Stimulated activated CD4-positive, alpha-beta T cell treated with anti-CD3 and anti-CD28 coated beads, Interleukin-15, amount 100 ng/mL, for 24 hours (primary cell): ENCODE results near the gene MAJIN.

ENCODE experiments used
- DNase-seq: peaks from one replicate; pipeline ENCODE4 v3.0.0-alpha.2; 2020

MAJIN gene

GRCh38 chr11:64891215-64891848 is 80.6 kb downstream of the MAJIN start:
- DNase-seq = no peak

GRCh38 chr11:64890522-64890939 is 81.4 kb downstream of the MAJIN start:
- DNase-seq = no peak

- DNase-seq = no peak
Observed at GRCh38 chr11:64888729-64889511, 83.0 kb downstream of the MAJIN start.

- DNase-seq = no peak
Observed at GRCh38 chr11:64888406-64888728, 83.5 kb downstream of the MAJIN start.
